ENCODE results near the gene HOXA5.

The HOXA5 gene

DNA sequence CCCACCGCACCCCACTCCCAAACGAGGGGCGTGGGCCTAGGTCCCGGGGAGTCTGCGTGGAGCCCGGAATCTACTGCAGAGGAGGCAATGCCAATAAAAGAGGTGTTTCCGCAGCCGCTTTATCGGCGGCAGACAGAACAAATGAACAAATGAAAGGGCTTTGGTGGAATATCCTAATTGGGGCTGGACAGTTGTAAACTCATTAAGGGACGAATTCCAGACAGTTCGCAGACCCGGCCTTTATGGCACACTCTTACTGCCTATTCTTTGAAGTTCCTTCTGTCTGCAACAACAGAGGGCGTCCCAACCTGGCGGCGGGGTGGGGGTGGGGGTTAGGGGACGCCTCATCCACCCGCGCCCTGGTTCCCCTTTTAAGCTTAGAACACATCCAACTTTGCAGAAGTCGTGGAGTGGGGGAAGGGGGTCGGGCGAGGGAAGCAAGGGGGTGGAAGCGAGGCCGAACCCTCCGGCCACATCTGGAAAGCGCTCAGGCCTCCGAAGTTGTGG is 17.8 kb upstream of the HOXA5 start:
- H3K4me1 Mint-ChIP-seq (ENCODE audit: low read depth) = peaks cover 38% of the 10 kb centered on the region
- H3K27me3 Mint-ChIP-seq = peaks cover 88% of the 10 kb centered on the region
- DNase-seq = no peak
- H3K4me3 Mint-ChIP-seq = peak overlapping the region; percentile 69
- H3K36me3 Mint-ChIP-seq (ENCODE audit: low read depth) = no peaks in the 10 kb centered on the region
- H3K9me3 Mint-ChIP-seq = no peaks in the 10 kb centered on the region
- H3K27ac Mint-ChIP-seq = no peak overlapping the region

DNA sequence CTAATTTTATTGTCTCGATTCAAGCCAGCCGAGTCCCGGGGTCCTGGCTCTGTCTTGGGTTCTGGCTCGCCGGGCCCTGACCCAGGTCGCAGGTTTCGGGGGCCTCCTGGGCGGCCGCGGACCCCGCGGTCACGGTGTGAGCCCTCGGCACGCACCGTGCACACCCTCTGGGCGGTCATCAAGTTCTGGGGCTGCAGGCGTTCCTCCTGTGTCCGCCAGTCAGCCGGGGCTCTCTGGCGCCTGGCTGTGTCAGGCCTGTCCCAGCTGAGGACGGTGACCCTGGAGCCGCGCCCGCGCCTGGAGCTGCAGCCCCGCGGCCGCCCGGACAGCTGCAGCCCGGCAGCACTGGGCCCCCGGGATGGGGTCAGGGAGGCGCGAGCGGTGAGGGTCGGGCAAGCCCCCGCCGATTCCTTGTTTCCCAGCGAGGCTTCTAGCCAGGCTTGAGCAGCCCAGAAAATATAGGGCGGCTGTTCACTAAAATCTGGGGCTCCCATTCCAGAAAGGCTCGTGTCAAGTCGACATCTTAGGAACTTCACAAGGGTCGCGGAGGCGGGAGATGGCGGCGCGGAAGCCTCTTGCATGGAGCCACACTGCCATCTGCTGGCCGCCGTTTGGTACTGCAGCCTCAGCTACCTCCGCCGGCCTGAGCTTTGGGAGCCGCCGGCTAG is 17.2 kb upstream of the HOXA5 start:
- H3K9me3 Mint-ChIP-seq = no peaks in the 10 kb centered on the region
- no peak overlapping the region for H3K27ac Mint-ChIP-seq
- peak; percentile 92 for DNase-seq
- peak overlapping the region; percentile 69 for H3K4me3 Mint-ChIP-seq
- peaks cover 89% of the 10 kb centered on the region for H3K27me3 Mint-ChIP-seq
- no peaks in the 10 kb centered on the region for H3K36me3 Mint-ChIP-seq (ENCODE audit: low read depth)
- peaks cover 38% of the 10 kb centered on the region for H3K4me1 Mint-ChIP-seq (ENCODE audit: low read depth)

DNA sequence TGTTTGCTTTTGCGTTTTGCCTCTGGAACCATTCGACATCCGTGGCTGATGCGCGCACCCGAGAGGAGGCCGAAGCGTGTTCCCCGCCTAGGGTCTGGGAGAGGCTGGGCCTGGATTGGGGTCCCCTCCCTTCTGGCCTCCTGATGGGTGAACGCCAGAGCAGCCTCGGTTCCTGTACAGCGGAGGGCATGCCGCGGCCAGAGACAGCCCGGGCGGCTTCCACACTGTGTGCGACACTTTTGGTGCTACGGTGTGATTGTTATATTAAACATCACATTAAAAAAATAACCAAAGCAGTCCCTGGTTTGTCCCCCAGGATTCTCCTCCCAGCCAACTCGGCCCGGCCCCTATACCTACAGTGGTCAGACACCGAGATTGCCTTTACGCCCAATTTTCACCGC is 16.7 kb upstream of the HOXA5 start:
- H3K9me3 Mint-ChIP-seq = no peaks in the 10 kb centered on the region
- no peaks in the 10 kb centered on the region for H3K36me3 Mint-ChIP-seq (ENCODE audit: low read depth)
- DNase-seq = peak; percentile 60
- H3K4me3 Mint-ChIP-seq = peak overlapping the region; percentile 56
- no peak overlapping the region for H3K27ac Mint-ChIP-seq
- H3K27me3 Mint-ChIP-seq = peaks cover 90% of the 10 kb centered on the region
- H3K4me1 Mint-ChIP-seq (ENCODE audit: low read depth) = peaks cover 40% of the 10 kb centered on the region

DNA sequence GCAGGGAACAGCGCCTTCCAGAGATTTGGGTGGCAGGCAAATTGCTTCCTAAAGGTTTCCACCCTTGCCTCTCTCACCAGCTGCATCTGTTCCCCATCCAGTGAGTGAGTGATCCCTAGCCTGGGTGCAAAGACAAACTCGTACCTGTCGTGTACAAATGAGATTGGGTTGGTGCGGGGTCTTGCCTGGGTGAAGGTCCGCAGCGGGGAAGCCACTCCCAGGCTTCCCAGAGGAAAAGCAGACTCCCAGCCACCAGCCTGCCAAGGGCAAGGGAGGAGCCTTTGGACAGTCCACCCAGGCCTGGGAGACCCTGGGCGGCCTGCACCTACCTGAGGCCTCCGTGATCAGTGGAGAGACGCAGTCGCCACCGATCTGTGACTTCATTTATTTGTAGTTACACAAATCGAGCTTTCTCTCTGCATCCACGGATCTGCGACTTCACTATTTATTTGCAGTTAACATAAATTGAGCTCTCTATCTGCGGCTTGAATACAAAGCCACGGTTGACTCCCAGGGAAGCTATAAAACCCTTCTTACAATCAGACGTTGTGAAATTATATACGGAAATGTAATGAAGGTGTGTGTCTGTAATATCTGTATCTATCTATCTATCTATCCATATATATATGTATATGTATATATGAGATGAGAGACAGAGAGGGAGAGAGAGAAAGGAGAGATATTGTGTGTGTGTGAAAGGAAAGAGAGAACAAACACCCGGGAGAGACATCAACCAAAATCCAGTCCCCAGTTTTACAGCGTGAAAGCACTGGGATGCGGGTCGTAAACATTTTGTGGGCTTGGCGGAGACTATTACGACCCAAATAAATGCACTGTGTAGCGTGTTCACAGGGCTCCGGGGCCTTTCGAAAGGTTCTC is 16.0 kb upstream of the HOXA5 start:
- Mint-ChIP-seq H3K9me3 (no peaks in the 10 kb centered on the region), H3K27me3 (peaks cover 92% of the 10 kb centered on the region), H3K4me1 (ENCODE audit: low read depth) (peaks cover 43% of the 10 kb centered on the region), H3K36me3 (ENCODE audit: low read depth) (no peaks in the 10 kb centered on the region), H3K4me3 (peak overlapping the region; percentile 15), H3K27ac (no peak overlapping the region)
- peak; percentile 31 for DNase-seq

DNA sequence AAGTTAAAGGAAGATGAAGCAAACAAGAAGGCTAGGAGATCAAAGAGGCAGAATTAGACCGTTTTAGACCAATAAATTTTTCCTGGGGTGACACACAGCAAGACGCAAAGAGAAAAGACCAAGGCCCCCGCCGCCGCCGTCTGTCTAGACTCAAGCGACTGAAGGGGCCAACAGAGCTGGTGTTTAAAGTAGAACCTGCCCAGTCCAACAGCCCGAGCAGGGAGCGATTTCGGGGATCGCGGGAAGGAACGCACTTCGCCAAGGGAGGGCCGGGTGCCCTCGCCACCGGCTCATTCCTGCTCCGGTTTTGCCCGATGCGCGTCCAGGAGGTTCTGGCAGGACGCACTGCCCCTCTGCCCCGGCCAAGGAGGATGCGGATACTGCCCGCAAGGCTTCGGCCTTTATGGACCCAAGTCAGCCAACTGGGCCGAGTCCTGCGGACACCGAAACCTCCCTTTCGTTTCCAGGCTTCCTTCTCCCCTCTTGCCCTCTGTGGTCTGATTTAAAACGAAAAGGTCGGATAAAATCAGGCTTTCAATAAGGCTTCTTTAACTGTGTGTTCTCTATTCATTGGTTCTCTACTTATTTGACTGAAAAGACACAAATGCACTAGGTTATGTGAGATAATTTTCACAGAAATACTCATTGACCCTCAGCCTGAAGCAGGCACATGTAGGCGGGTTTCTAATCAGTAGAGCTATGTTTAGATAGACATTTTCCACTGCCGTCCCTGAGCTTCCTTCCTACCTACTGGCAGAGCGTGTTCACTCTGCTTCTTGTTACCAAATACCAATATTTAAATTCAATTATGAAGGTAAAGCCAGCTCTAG is 15.2 kb upstream of the HOXA5 start:
- no peak overlapping the region for H3K4me3 Mint-ChIP-seq
- no peaks in the 10 kb centered on the region for H3K9me3 Mint-ChIP-seq
- H3K27me3 Mint-ChIP-seq = peaks cover 92% of the 10 kb centered on the region
- no peak overlapping the region for H3K27ac Mint-ChIP-seq
- peaks cover 43% of the 10 kb centered on the region for H3K4me1 Mint-ChIP-seq (ENCODE audit: low read depth)
- DNase-seq = peak; percentile 39
- H3K36me3 Mint-ChIP-seq (ENCODE audit: low read depth) = no peaks in the 10 kb centered on the region

DNA sequence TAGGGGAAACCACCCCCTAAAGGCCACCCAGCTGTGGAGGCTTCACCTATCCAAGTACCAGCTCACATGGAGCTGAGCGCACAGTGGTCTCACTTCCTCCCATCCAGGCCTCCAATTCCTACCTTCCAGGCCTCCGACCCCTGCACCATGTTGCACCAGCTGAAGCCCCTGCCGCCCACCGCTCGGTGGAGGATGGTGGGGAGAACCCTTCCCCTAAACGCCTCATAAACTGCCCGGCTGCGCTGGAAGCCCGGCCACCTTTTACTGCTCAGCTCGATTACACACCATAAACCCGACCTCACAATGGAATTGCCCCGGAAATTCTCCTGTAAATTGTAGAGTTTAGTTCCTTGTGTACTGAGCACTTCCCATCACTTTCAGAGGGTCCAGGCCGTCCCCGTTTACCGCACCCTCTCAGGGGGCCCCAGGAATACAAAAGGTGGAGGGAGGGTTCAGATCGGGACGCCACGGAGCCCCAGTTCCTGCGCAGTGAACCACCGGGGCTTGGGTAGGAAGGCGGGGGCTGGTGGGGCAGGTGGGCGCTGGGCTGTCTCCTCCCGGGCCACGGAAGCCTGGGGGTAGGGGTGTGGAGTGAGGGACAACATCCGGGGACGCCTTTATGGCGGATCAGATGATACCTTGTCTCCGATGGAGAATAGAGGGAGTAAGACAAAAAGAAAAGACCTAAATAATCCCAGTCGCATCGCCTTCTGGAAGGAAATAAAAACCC is 14.4 kb upstream of the HOXA5 start:
- Mint-ChIP-seq H3K36me3 (ENCODE audit: low read depth) (no peaks in the 10 kb centered on the region), H3K27ac (peak overlapping the region; percentile 85), H3K4me3 (no peak overlapping the region), H3K4me1 (ENCODE audit: low read depth) (peaks cover 43% of the 10 kb centered on the region), H3K27me3 (peaks cover 92% of the 10 kb centered on the region), H3K9me3 (no peaks in the 10 kb centered on the region)
- peak; percentile 35 for DNase-seq

DNA sequence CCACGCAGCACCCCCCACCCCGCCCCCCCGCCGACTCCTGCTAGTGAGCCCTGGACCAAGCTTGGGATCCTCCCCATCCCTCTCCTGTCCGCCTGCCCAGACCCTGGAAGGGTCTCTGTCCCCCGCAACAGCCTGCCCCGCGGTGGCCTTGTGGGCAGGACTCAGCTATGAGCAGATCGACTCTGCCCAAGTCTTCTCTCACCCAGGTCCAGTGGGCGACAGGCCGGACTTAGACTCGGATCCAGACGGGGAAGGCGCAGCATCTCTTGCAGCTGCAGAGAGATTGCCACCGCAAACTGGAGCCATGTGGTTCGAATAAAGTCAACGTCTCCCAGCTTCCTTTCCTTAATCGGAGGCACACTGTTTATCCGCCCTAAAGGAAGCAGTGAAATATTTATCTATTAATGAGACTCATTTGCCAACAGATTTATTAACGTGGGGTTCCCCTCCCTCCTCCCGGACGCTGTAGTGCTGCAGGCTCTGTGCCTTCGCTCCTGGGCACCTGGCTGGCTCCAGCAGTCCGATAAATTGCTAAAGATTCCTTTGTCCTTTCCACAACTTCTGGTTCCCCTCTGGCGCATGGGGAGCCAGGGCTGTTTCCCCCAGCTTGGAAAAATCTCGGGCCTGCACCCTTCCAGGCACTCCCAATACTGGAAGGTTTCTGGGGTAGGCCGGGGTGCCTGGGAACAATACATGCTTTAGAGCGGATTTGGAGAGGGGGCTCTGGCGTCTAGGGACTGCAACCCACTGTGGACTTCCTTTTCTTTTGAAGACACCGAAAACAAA is 13.6 kb upstream of the HOXA5 start:
- Mint-ChIP-seq H3K4me3 (peak overlapping the region; percentile 44), H3K27me3 (peaks cover 90% of the 10 kb centered on the region), H3K4me1 (ENCODE audit: low read depth) (peaks cover 46% of the 10 kb centered on the region), H3K36me3 (ENCODE audit: low read depth) (no peaks in the 10 kb centered on the region), H3K9me3 (no peaks in the 10 kb centered on the region), H3K27ac (peak overlapping the region; percentile 85)
- peak; percentile 44 for DNase-seq

GRCh38 chr7:27156508-27156898 is 13.0 kb upstream of the HOXA5 start, which contains the start of gene HOXA7:
HOXA7 (minus strand) TSS chr7:27156675; CDS start chr7:27156545, 130 bp downstream.
- H3K4me1 Mint-ChIP-seq (ENCODE audit: low read depth) = peaks cover 52% of the 10 kb centered on the region
- H3K27me3 Mint-ChIP-seq = peaks cover 91% of the 10 kb centered on the region
- no peaks in the 10 kb centered on the region for H3K36me3 Mint-ChIP-seq (ENCODE audit: low read depth)
- H3K27ac Mint-ChIP-seq = peak within 1 kb of the TSS; percentile 85
- peak; percentile 39 for DNase-seq
- no peaks in the 10 kb centered on the region for H3K9me3 Mint-ChIP-seq
- H3K4me3 Mint-ChIP-seq = peak within 1 kb of the TSS; percentile 53

- peak overlapping the region; percentile 80 for H3K27ac Mint-ChIP-seq
- H3K9me3 Mint-ChIP-seq = no peaks in the 10 kb centered on the region
- H3K4me3 Mint-ChIP-seq = peak overlapping the region; percentile 53
- H3K27me3 Mint-ChIP-seq = peaks cover 93% of the 10 kb centered on the region
- H3K4me1 Mint-ChIP-seq (ENCODE audit: low read depth) = peaks cover 55% of the 10 kb centered on the region
- peak; percentile 59 for DNase-seq
- no peaks in the 10 kb centered on the region for H3K36me3 Mint-ChIP-seq (ENCODE audit: low read depth)
Measured at GRCh38 chr7:27155816-27156507, 12.5 kb upstream of the HOXA5 start.

- DNase-seq = peak; percentile 62
- Mint-ChIP-seq H3K27ac (peak overlapping the region; percentile 80), H3K36me3 (ENCODE audit: low read depth) (no peaks in the 10 kb centered on the region), H3K4me1 (ENCODE audit: low read depth) (peaks cover 60% of the 10 kb centered on the region), H3K27me3 (peaks cover 96% of the 10 kb centered on the region), H3K9me3 (no peaks in the 10 kb centered on the region), H3K4me3 (peak overlapping the region; percentile 42)
Measured at GRCh38 chr7:27154901-27155815, 11.7 kb upstream of the HOXA5 start.

DNA sequence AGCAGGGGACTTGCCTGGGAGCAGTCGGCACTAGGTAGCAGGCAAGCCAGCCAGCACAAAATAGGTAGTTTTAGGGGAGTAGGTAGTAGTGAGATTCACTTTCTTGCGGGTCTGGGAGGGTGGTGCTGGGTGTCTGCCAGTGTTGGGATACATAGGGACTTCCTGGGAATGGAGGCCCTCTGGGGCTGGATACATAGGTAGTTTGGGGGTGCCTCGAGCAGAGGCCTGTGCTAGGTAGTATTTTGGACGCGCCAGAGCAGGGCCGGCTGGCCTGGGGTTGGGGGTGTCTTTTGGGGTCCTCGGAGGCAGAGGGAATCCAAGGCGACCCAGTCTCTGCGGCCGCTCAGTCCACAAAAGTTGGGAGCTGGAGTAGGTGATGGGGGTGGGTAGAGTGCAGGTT is 10.9 kb upstream of the HOXA5 start:
- no peaks in the 10 kb centered on the region for H3K36me3 Mint-ChIP-seq (ENCODE audit: low read depth)
- no peaks in the 10 kb centered on the region for H3K9me3 Mint-ChIP-seq
- peak overlapping the region; percentile 47 for H3K27ac Mint-ChIP-seq
- H3K27me3 Mint-ChIP-seq = peaks cover 96% of the 10 kb centered on the region
- DNase-seq = peak; percentile 33
- H3K4me1 Mint-ChIP-seq (ENCODE audit: low read depth) = peaks cover 56% of the 10 kb centered on the region
- peak overlapping the region; percentile 20 for H3K4me3 Mint-ChIP-seq

DNA sequence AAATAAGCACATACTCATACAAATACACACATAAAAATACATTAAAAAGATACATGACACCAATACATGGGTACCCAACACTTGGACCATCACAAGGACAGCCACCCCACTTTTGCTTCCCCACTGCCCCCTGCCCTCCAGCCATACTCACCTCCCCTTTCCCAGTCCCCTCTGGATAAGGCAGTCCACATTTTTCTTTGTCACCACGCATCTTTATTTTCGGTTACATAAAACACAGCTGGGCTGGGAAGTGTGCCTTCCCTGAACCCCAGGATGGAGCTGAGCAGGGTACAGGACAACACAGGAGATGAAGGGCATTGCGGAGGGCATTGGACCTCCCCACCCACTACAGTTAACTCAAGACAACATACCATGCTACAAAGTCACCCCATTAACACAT is 10.0 kb upstream of the HOXA5 start:
- H3K4me3 Mint-ChIP-seq = no peak overlapping the region
- DNase-seq = no peak
- H3K27ac Mint-ChIP-seq = no peak overlapping the region
- H3K27me3 Mint-ChIP-seq = peaks cover 96% of the 10 kb centered on the region
- no peaks in the 10 kb centered on the region for H3K9me3 Mint-ChIP-seq
- H3K36me3 Mint-ChIP-seq (ENCODE audit: low read depth) = no peaks in the 10 kb centered on the region
- peaks cover 53% of the 10 kb centered on the region for H3K4me1 Mint-ChIP-seq (ENCODE audit: low read depth)
